ENCODE data around the gene ACACA.

Gene ACACA

GRCh38 chr17:37098152-37098551 lies 308.5 kb downstream of the ACACA start:
- Histone ChIP-seq H3K4me3 (ENCODE audit: low read depth, low read length) (no peak overlapping the region), H3K9me3 (ENCODE audit: control insufficient read depth, insufficient read depth, low read length) (no peaks in the 10 kb centered on the region), H3K36me3 (ENCODE audit: control insufficient read depth, insufficient read depth, low read length) (peaks cover 20% of the 10 kb centered on the region), H3K9ac (ENCODE audit: low read depth, low read length) (no peak overlapping the region), H3K4me1 (ENCODE audit: control insufficient read depth, insufficient read depth, low read length) (peaks cover 2% of the 10 kb centered on the region), H3K27me3 (ENCODE audit: control insufficient read depth, insufficient read depth, low read length) (no peaks in the 10 kb centered on the region)

DNA sequence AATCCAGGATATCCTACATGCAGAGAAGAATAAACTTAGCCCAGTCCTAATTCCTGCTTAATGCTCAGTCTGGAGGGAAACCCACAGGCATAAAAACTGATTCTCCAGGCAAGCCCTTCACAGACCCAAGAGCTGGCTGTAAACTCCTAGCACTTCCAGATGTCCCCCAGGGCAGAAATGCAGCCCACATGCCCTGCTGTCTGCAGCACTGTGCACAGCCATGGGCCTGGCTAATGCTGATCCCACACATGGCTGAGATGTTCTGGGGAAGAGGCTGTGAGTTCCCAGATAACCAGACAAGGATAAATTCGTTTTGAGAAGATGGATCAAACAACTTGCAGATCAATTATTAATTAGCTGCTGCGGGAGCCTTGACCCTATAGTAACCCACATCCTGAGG lies 309.5 kb downstream of the ACACA start:
- Histone ChIP-seq H3K9ac (ENCODE audit: low read depth, low read length) (no peak overlapping the region), H3K4me1 (ENCODE audit: control insufficient read depth, insufficient read depth, low read length) (peaks cover 2% of the 10 kb centered on the region), H3K36me3 (ENCODE audit: control insufficient read depth, insufficient read depth, low read length) (peaks cover 20% of the 10 kb centered on the region), H3K9me3 (ENCODE audit: control insufficient read depth, insufficient read depth, low read length) (no peaks in the 10 kb centered on the region), H3K4me3 (ENCODE audit: low read depth, low read length) (no peak overlapping the region), H3K27me3 (ENCODE audit: control insufficient read depth, insufficient read depth, low read length) (no peaks in the 10 kb centered on the region)

DNA sequence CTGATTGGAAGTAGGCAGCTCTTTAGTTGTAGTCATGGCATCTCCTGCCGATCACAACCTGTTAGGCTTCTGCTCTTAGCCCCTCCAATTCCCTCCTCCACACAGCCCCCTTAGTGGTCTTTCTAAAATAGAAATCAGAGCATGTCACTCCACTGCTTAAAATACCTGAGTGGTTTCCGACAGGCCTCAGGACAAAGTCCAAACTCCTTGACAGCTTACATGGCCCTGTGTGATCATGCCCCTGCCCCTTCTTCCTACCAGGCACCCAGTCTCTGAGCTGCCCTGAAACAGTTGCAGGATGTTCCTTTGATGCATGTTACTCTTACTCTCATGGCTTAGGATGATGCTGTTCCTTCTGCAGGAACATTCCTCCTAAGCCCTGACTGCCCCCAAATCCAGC lies 310.6 kb downstream of the ACACA start:
- H3K4me3 ChIP-seq (ENCODE audit: low read depth, low read length) = no peak overlapping the region
- peaks cover 20% of the 10 kb centered on the region for H3K36me3 ChIP-seq (ENCODE audit: control insufficient read depth, insufficient read depth, low read length)

GRCh38 chr17:37094391-37094790 lies 312.2 kb downstream of the ACACA start:
- H3K4me1 ChIP-seq (ENCODE audit: control insufficient read depth, insufficient read depth, low read length) = peaks cover 3% of the 10 kb centered on the region
- no peaks in the 10 kb centered on the region for H3K27me3 ChIP-seq (ENCODE audit: control insufficient read depth, insufficient read depth, low read length)
- H3K4me3 ChIP-seq (ENCODE audit: low read depth, low read length) = no peak overlapping the region
- no peaks in the 10 kb centered on the region for H3K9me3 ChIP-seq (ENCODE audit: control insufficient read depth, insufficient read depth, low read length)
- H3K36me3 ChIP-seq (ENCODE audit: control insufficient read depth, insufficient read depth, low read length) = peaks cover 20% of the 10 kb centered on the region
- H3K9ac ChIP-seq (ENCODE audit: low read depth, low read length) = no peak overlapping the region

More for the DNA sequence above, 310.6 kb downstream of the ACACA start:
- no peak overlapping the region for H3K9ac ChIP-seq (ENCODE audit: low read depth, low read length)
- no peaks in the 10 kb centered on the region for H3K9me3 ChIP-seq (ENCODE audit: control insufficient read depth, insufficient read depth, low read length)
- H3K4me1 ChIP-seq (ENCODE audit: control insufficient read depth, insufficient read depth, low read length) = no peaks in the 10 kb centered on the region
- no peaks in the 10 kb centered on the region for H3K27me3 ChIP-seq (ENCODE audit: control insufficient read depth, insufficient read depth, low read length)

- H3K27me3 ChIP-seq (ENCODE audit: control insufficient read depth, insufficient read depth, low read length) = no peaks in the 10 kb centered on the region
- no peak overlapping the region for H3K4me3 ChIP-seq (ENCODE audit: low read depth, low read length)
- no peaks in the 10 kb centered on the region for H3K9me3 ChIP-seq (ENCODE audit: control insufficient read depth, insufficient read depth, low read length)
- H3K36me3 ChIP-seq (ENCODE audit: control insufficient read depth, insufficient read depth, low read length) = peaks cover 20% of the 10 kb centered on the region
- no peak overlapping the region for H3K9ac ChIP-seq (ENCODE audit: low read depth, low read length)
- peaks cover 5% of the 10 kb centered on the region for H3K4me1 ChIP-seq (ENCODE audit: control insufficient read depth, insufficient read depth, low read length)
Observed at GRCh38 chr17:37092701-37093100, 313.9 kb downstream of the ACACA start.

GRCh38 chr17:37092071-37092470 lies 314.6 kb downstream of the ACACA start:
- Histone ChIP-seq H3K27me3 (ENCODE audit: control insufficient read depth, insufficient read depth, low read length) (no peaks in the 10 kb centered on the region), H3K36me3 (ENCODE audit: control insufficient read depth, insufficient read depth, low read length) (peaks cover 21% of the 10 kb centered on the region)

GRCh38 chr17:37090941-37091340 lies 315.7 kb downstream of the ACACA start:
- H3K4me1 ChIP-seq (ENCODE audit: control insufficient read depth, insufficient read depth, low read length) = peaks cover 5% of the 10 kb centered on the region
- peaks cover 17% of the 10 kb centered on the region for H3K36me3 ChIP-seq (ENCODE audit: control insufficient read depth, insufficient read depth, low read length)
- no peaks in the 10 kb centered on the region for H3K27me3 ChIP-seq (ENCODE audit: control insufficient read depth, insufficient read depth, low read length)
- no peak overlapping the region for H3K9ac ChIP-seq (ENCODE audit: low read depth, low read length)
- no peak overlapping the region for H3K4me3 ChIP-seq (ENCODE audit: low read depth, low read length)
- H3K9me3 ChIP-seq (ENCODE audit: control insufficient read depth, insufficient read depth, low read length) = no peaks in the 10 kb centered on the region

More at GRCh38 chr17:37092071-37092470, 314.6 kb downstream of the ACACA start:
- H3K9me3 ChIP-seq (ENCODE audit: control insufficient read depth, insufficient read depth, low read length) = no peaks in the 10 kb centered on the region
- peaks cover 5% of the 10 kb centered on the region for H3K4me1 ChIP-seq (ENCODE audit: control insufficient read depth, insufficient read depth, low read length)
- no peak overlapping the region for H3K9ac ChIP-seq (ENCODE audit: low read depth, low read length)
- no peak overlapping the region for H3K4me3 ChIP-seq (ENCODE audit: low read depth, low read length)

- Histone ChIP-seq H3K36me3 (ENCODE audit: control insufficient read depth, insufficient read depth, low read length) (peaks cover 21% of the 10 kb centered on the region), H3K27me3 (ENCODE audit: control insufficient read depth, insufficient read depth, low read length) (no peaks in the 10 kb centered on the region), H3K9me3 (ENCODE audit: control insufficient read depth, insufficient read depth, low read length) (no peaks in the 10 kb centered on the region), H3K4me1 (ENCODE audit: control insufficient read depth, insufficient read depth, low read length) (peaks cover 5% of the 10 kb centered on the region), H3K4me3 (ENCODE audit: low read depth, low read length) (no peak overlapping the region), H3K9ac (ENCODE audit: low read depth, low read length) (no peak overlapping the region)
Observed at GRCh38 chr17:37089956-37090355, 316.7 kb downstream of the ACACA start.

GRCh38 chr17:37088913-37089312 lies 317.7 kb downstream of the ACACA start:
- Histone ChIP-seq H3K9ac (ENCODE audit: low read depth, low read length) (no peak overlapping the region), H3K27me3 (ENCODE audit: control insufficient read depth, insufficient read depth, low read length) (no peaks in the 10 kb centered on the region), H3K4me1 (ENCODE audit: control insufficient read depth, insufficient read depth, low read length) (peaks cover 5% of the 10 kb centered on the region), H3K4me3 (ENCODE audit: low read depth, low read length) (no peak overlapping the region), H3K9me3 (ENCODE audit: control insufficient read depth, insufficient read depth, low read length) (no peaks in the 10 kb centered on the region), H3K36me3 (ENCODE audit: control insufficient read depth, insufficient read depth, low read length) (peaks cover 15% of the 10 kb centered on the region)

GRCh38 chr17:37088459-37088858 lies 318.2 kb downstream of the ACACA start:
- H3K9ac ChIP-seq (ENCODE audit: low read depth, low read length) = no peak overlapping the region
- H3K4me3 ChIP-seq (ENCODE audit: low read depth, low read length) = no peak overlapping the region
- H3K9me3 ChIP-seq (ENCODE audit: control insufficient read depth, insufficient read depth, low read length) = no peaks in the 10 kb centered on the region
- H3K4me1 ChIP-seq (ENCODE audit: control insufficient read depth, insufficient read depth, low read length) = peaks cover 5% of the 10 kb centered on the region
- H3K27me3 ChIP-seq (ENCODE audit: control insufficient read depth, insufficient read depth, low read length) = no peaks in the 10 kb centered on the region
- H3K36me3 ChIP-seq (ENCODE audit: control insufficient read depth, insufficient read depth, low read length) = peaks cover 15% of the 10 kb centered on the region

- H3K4me3 ChIP-seq (ENCODE audit: low read depth, low read length) = no peak overlapping the region
- peaks cover 15% of the 10 kb centered on the region for H3K36me3 ChIP-seq (ENCODE audit: control insufficient read depth, insufficient read depth, low read length)
- H3K9me3 ChIP-seq (ENCODE audit: control insufficient read depth, insufficient read depth, low read length) = no peaks in the 10 kb centered on the region
- H3K4me1 ChIP-seq (ENCODE audit: control insufficient read depth, insufficient read depth, low read length) = peaks cover 10% of the 10 kb centered on the region
- no peaks in the 10 kb centered on the region for H3K27me3 ChIP-seq (ENCODE audit: control insufficient read depth, insufficient read depth, low read length)
- H3K9ac ChIP-seq (ENCODE audit: low read depth, low read length) = no peak overlapping the region
Observed at GRCh38 chr17:37087683-37088082, 319.0 kb downstream of the ACACA start.

- no peaks in the 10 kb centered on the region for H3K9me3 ChIP-seq (ENCODE audit: control insufficient read depth, insufficient read depth, low read length)
- H3K27me3 ChIP-seq (ENCODE audit: control insufficient read depth, insufficient read depth, low read length) = no peaks in the 10 kb centered on the region
- H3K9ac ChIP-seq (ENCODE audit: low read depth, low read length) = no peak overlapping the region
- peaks cover 17% of the 10 kb centered on the region for H3K4me1 ChIP-seq (ENCODE audit: control insufficient read depth, insufficient read depth, low read length)
- H3K36me3 ChIP-seq (ENCODE audit: control insufficient read depth, insufficient read depth, low read length) = peaks cover 15% of the 10 kb centered on the region
- no peak overlapping the region for H3K4me3 ChIP-seq (ENCODE audit: low read depth, low read length)
Observed at GRCh38 chr17:37086948-37087347, 319.7 kb downstream of the ACACA start.
